ENCODE results near the gene TRIO.

The TRIO gene

GRCh38 chr5:14487897-14488570, 344.9 kb downstream of the TRIO start:
- no peak for DNase-seq (ENCODE audit: low spot score)

DNA sequence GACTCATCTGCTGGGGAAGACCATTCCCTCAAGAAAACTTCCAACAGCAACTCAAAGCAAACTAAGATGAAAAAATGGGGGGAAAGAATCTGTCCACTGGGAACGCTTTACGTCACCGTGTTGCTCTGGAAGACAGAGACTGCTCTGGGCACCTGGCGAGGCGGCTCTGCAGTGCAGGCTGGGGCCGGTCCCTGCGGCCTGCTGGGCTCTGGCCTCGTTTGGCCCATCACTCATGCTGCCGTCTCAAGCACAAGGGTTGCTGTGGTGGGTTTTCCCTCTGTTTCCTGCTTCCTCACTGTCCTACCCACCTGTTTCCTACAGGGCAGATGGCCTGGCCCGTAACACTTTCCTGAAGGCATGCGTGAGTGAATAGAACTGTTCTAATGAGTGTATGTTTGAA, 345.6 kb downstream of the TRIO start:
- DNase-seq (ENCODE audit: low spot score) = no peak

- DNase-seq (ENCODE audit: low spot score) = no peak
Measured at GRCh38 chr5:14489643-14490042, 346.5 kb downstream of the TRIO start.

DNA sequence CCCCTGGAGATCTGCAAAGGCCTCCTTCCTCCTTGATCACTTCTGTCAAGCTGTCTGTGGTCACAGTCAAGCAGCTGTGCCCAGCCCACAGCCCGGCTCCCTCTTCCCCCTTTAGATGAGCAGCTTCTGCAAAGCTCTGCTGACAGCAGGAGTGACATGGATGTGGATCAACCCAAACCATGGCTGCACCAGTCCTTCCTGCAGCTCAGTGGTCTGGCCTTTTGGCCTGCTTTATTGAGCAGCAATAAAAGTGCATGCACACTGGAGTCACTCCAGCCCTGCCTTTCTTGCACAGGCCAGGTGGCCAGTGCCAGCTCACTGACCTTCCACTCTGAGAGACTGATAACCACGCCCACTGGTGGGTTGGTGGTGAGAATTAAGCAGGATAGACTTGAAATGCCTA, 347.2 kb downstream of the TRIO start:
- no peak for DNase-seq (ENCODE audit: low spot score)

- no peak for DNase-seq (ENCODE audit: low spot score)
Measured at GRCh38 chr5:14491015-14491915, 348.1 kb downstream of the TRIO start.

DNA sequence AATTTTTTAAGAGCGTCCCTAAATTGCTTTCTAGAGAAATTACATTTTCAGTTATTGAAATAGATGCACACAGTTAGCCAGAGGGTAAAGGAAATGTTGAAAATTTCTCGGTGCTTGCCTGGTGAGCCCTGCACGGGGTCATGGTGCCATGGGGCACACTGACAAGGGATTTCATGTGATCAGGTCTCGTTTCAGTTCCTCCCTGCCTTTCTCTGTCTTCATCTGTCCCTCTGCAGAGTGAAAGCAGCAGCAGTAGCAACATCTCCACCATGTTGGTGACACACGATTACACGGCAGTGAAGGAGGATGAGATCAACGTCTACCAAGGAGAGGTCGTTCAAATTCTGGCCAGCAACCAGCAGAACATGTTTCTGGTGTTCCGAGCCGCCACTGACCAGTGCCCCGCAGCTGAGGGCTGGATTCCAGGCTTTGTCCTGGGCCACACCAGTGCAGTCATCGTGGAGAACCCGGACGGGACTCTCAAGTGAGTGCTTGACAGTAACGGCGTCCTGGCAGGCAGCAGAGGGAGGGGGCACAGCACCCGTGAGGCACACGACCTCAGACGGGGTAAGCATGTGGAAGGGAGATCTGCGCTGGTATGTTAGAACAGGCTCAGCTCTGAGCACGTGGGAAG, 349.3 kb downstream of the TRIO start:
- DNase-seq (ENCODE audit: low spot score) = no peak

GRCh38 chr5:14495301-14495700, 352.2 kb downstream of the TRIO start:
- DNase-seq (ENCODE audit: low spot score) = no peak

- DNase-seq (ENCODE audit: low spot score) = no peak
Measured at GRCh38 chr5:14497311-14497710, 354.2 kb downstream of the TRIO start.

DNA sequence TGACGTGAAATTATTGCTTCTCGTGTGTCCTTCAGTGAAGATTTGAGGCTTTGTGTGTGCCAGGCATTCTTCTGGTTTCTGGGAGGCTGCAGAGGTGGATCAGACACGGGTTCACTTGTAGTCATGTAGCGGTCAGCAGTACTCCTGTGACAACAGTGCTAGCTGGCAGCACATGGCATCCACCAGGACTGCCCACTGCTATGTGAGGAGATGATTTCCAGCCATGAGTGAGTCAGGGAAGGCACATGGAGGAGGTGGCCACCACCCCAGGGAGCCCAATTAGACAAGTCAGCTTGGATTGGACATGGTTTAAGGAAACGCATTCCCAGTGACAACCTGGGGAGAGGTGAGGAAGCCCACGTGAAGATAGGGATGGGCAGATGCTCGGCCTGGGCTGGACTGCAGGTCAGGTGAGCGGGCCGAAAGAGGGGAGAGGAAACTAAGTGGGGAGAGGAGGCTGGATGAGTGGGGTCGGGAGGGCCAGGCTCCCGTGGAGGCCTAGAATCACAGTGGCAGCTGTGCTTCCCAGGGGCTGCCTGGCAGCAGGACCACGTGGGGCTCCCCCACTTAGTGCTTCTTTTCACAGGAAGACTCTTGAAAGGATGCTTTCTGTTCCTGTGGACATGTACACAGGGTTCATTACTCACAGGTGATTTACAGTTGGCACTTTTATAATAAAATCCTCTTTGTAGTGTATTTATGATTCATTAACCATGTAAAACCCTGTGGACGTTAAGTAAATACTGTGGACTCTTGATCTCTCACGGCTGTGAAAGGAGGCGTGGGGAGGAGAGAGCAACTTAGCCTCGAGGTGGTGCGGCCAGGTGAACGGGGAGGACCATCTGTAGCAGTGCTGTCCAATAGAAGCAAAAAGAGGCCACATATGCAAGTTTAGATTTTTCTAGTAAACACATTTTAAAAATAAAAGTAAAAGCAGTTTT, 358.5 kb downstream of the TRIO start:
- no peak for DNase-seq (ENCODE audit: low spot score)

GRCh38 chr5:14502294-14502690, 359.1 kb downstream of the TRIO start:
- DNase-seq (ENCODE audit: low spot score) = no peak

GRCh38 chr5:14503017-14503680, 360.0 kb downstream of the TRIO start:
- DNase-seq (ENCODE audit: low spot score) = no peak

GRCh38 chr5:14503681-14504331, 360.7 kb downstream of the TRIO start:
- DNase-seq (ENCODE audit: low spot score) = no peak

- DNase-seq (ENCODE audit: low spot score) = no peak
Measured at GRCh38 chr5:14504332-14504727, 361.2 kb downstream of the TRIO start.

GRCh38 chr5:14504816-14505215, 361.7 kb downstream of the TRIO start:
- DNase-seq (ENCODE audit: low spot score) = no peak

DNA sequence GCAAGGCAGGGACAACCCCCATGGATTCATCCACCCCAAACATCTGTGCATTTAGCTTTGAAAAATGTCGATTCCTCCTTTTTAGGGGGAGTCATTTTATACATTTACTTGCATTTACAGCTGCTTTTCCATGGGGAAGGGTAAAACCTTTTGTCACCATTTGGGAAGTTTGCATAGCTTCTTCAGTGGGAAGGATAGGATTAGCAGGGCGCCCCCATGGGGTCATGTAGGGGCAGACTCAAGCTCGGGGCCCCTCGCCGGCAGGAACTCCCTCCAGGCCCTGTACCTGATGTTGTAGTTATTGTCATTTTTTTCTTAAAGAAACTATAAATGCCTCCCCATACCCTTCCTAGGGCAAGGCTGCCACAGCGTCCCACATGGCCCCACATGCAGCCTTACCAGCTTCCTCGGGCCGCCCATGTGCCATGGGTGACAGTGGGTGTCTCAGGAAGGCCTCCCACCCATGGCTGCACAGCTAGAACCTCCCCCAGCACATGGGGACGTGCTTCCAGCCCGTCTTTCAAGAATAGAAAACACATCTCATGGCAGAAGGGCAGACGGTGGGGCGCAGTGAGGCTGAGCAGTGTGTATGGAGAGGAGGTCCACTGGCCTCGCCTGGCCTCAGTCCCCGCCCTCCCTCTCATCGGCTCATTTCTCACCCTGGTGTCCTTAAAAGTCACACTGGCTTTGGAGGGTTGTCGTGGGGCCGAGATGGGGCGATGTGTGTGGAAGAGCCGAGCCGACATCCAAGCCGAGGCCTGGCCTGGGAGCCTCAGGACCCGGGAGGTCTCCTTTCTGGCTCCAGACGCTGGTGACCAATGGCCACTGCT, 362.4 kb downstream of the TRIO start:
- no peak for DNase-seq (ENCODE audit: low spot score)

DNA sequence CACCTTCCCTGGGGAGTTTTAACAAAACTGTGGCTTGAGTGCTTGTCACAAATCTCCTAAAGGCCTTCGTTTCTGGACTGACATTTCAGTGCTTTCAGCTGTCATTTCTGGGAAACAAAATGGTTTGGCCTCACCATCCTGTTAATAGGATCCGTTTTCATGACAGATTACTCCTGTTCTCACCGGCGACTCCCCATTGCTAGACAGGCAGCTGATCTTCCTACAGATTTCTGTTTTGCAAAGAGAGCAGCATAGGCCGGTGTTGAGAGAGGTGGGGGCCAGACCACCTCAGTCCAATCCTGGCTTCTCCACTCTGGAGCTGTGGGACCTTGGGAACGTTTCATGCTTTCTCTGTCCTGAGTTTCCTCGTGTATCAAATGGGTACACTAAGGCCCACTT, 363.0 kb downstream of the TRIO start:
- DNase-seq (ENCODE audit: low spot score) = no peak

GRCh38 chr5:14506661-14507060, 363.5 kb downstream of the TRIO start:
- DNase-seq (ENCODE audit: low spot score) = no peak

DNA sequence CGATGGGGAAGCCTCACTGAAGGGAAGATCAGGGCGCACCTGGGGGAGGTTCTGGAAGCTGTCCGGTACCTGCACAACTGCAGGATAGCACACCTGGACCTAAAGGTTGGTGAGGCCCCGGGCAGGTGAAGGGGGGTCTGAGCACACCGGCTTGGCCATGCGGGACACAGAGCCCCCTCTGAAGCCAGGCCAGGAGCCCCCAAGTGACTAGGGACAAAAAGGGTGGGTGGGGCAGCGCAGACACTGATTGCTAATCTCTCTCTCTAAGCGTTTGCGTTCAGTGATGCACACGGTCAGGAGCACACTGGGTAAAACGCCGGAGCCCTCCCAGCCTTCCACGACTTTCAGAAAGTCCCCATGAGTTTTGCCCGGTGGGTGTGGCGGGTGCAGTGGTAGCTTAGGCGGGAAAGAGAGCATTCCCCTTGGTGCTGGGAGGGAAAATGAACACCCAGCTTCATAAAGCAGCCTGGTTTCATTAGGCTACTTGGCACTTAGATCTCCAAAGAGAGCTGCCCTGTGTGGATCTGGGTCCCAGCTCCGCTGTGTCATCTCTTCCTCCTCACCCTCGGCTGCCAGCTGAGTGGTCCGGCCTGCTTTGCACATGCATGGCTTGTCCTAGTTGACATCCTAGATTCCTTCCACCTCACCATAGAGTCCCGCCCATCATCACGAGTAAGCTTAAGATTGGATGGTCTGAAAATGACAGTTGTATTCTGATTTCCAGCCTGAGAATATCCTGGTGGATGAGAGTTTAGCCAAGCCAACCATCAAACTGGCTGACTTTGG, 364.2 kb downstream of the TRIO start:
- DNase-seq (ENCODE audit: low spot score) = no peak

DNA sequence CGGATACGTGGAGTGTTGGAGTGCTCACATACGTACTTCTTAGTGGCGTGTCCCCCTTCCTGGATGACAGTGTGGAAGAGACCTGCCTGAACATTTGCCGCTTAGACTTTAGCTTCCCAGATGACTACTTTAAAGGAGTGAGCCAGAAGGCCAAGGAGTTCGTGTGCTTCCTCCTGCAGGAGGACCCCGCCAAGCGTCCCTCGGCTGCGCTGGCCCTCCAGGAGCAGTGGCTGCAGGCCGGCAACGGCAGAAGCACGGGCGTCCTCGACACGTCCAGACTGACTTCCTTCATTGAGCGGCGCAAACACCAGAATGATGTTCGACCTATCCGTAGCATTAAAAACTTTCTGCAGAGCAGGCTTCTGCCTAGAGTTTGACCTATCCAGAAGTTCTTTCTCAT, 364.9 kb downstream of the TRIO start:
- DNase-seq (ENCODE audit: low spot score) = no peak
